Measurements from ENCODE around the gene FER. TPM values are rescaled to one million over a fixed set of nuclear protein-coding genes. Genes with fewer than 3 reads are reported as not detected.

FER gene
- total and polyA plus RNA-seq, 9 of the 15 experiments (the other 6 are each of a cell fraction or from before 2014, with no cell fraction given), result 6.7 to 18.2 (median 8.9) TPM

- TF ChIP-seq HINFP (tag; conservative IDR thresholded peaks at IDR 0.05; ENCODE audit: low read depth), result no peak
- no peak for TF ChIP-seq ZNF197 (CRISPR knock-in tag; IDR thresholded peaks at IDR 0.05; ENCODE audit: low read depth)
- no peak for TF ChIP-seq PURB (CRISPR knock-in tag; IDR thresholded peaks at IDR 0.05; ENCODE audit: low read depth)
- TF ChIP-seq ZNF445 (CRISPR knock-in tag; IDR thresholded peaks at IDR 0.05; ENCODE audit: low read depth), result no peak
- no peak for TF ChIP-seq CBX2 (IDR thresholded peaks at IDR 0.05; ENCODE audit: insufficient read depth, low read length, poor library complexity, severe bottlenecking)
- TF ChIP-seq NR4A1 (CRISPR knock-in tag; IDR thresholded peaks at IDR 0.05), result no peak
- no peak; the same call in 1 of the 2 replicates for TF ChIP-seq NR4A1 (tag; IDR thresholded peaks at IDR 0.05)
- TF ChIP-seq L3MBTL2 (IDR thresholded peaks at IDR 0.05), result peak; percentile 96
- TF ChIP-seq TFAM (CRISPR knock-in tag; conservative IDR thresholded peaks at IDR 0.05), result no peak
- no peak for TF ChIP-seq DNMT1 (IDR thresholded peaks at IDR 0.05)
- no peak for TF ChIP-seq TCF7 (IDR thresholded peaks at IDR 0.05; ENCODE audit: borderline replicate concordance)
- no peak for TF ChIP-seq HOXB6 (CRISPR knock-in tag; IDR thresholded peaks at IDR 0.05; ENCODE audit: borderline replicate concordance)
- no peak for TF ChIP-seq PRMT5 (CRISPR knock-in tag; IDR thresholded peaks at IDR 0.05)
- peak; percentile 59; the same call in 1 of the 2 replicates for TF ChIP-seq MXI1 (IDR thresholded peaks at IDR 0.05; ENCODE audit: low read depth, low read length)
- peak; percentile 64; the same call in 1 of the 2 replicates for TF ChIP-seq GTF2F1 (IDR thresholded peaks at IDR 0.05; ENCODE audit: low read depth, low read length)
- TF ChIP-seq KLF10 (CRISPR knock-in tag; IDR thresholded peaks at IDR 0.05), result no peak
- peak; percentile 73 for TF ChIP-seq GABPB1 (CRISPR knock-in tag; IDR thresholded peaks at IDR 0.05)
- TF ChIP-seq CBFA2T2 (conservative IDR thresholded peaks at IDR 0.05), result no peak
- TF ChIP-seq ZNF41 (CRISPR knock-in tag; conservative IDR thresholded peaks at IDR 0.05), result no peak
- peak; percentile 80 for TF ChIP-seq POLR2H (tag; IDR thresholded peaks at IDR 0.05; ENCODE audit: low read depth)
- no peak for TF ChIP-seq ZNF280B (CRISPR knock-in tag; IDR thresholded peaks at IDR 0.05)
- TF ChIP-seq NONO (IDR thresholded peaks at IDR 0.05; ENCODE audit: low read depth in 2 of 2, low read length in 1 of 2), result no peak; a peak in 1 of 4 replicates
- no peak for TF ChIP-seq BCOR (IDR thresholded peaks at IDR 0.05)
- TF ChIP-seq GATAD2B (IDR thresholded peaks at IDR 0.05; ENCODE audit: borderline replicate concordance), result peak; percentile 47; the same call in 1 of the 2 replicates
- peak; percentile 59 for TF ChIP-seq NEUROD1 (IDR thresholded peaks at IDR 0.05; ENCODE audit: borderline replicate concordance, low read depth, low read length, partially characterized antibody)
- TF ChIP-seq NCOA1 (IDR thresholded peaks at IDR 0.05; ENCODE audit: low read depth), result no peak
- peak; percentile 77 for TF ChIP-seq TBP (optimal IDR thresholded peaks at IDR 0.05; ENCODE audit: low read depth, low read length)
- TF ChIP-seq XRCC4 (IDR thresholded peaks at IDR 0.05; ENCODE audit: extremely low read depth, insufficient read depth, insufficient read length), result no peak
These were observed 19.8 kb upstream of the FER start (continued) for GRCh38 chr5:108727651-108728565.
